Lower leg skin (tissue), 4 donors: ENCODE measurements around the gene PKDCC. TPM values are rescaled to one million over a fixed set of nuclear protein-coding genes. Genes with fewer than 3 reads are reported as not detected.

Experiments
- DNase-seq, 2 donors: peaks; one replicate each; pipeline ENCODE4 v3.0.0-alpha.2; 2019; ENCODE audit warnings: low spot score in 2 of 2
- H3K4me3 ChIP-seq: fragments of 200-600 bp; sonication (generic); 2 replicates; pipeline ENCODE4 v1.5.1; 2017; ENCODE audit warnings: mild to moderate bottlenecking, low read depth; ENCODE audit not compliant: poor library complexity, severe bottlenecking
- POLR2A ChIP-seq, 2 donors: fragments of 450-650 bp; IDR thresholded peaks; one replicate each; pipeline ENCODE4 v1.6.1; 2016 to 2017; ENCODE audit warnings: antibody characterized with exemption in 2 of 2, mild to moderate bottlenecking in 1 of 2, moderate library complexity in 1 of 2
- WGBS, 2 donors: methylation state at CpG; one replicate each; pipeline ENCODE4 v1.1.5; 2018; 5-methylcytosine and 5-hydroxymethylcytosine counted together
- intact Hi-C: fragments of 100-400 bp; cut with DNase I; formaldehyde crosslinking; loops from one replicate; pipeline ENCODE4 v1.15.0; 2023; ENCODE audit warnings: low total_unique reads
- total RNA-seq, 4 donors: library from RNA; depleted of rRNA; stranded (reverse); fragments of >200 nt; gene quantifications; one replicate each; pipeline ENCODE4 v1.1.0, GENCODE V29; 2016
- TF ChIP-seq, protein P1 (sequence below), 3 donors: fragments of 450-650 bp; IDR thresholded peaks; one replicate each; pipeline ENCODE4 v1.5.1; 2016; ENCODE audit warnings: antibody characterized with exemption in 3 of 3, mild to moderate bottlenecking in 3 of 3, moderate library complexity in 2 of 3

The PKDCC gene
- total RNA-seq, 4 donors from 2014 or later: 4.0 to 13.3 (median 6.2) TPM

DNA sequence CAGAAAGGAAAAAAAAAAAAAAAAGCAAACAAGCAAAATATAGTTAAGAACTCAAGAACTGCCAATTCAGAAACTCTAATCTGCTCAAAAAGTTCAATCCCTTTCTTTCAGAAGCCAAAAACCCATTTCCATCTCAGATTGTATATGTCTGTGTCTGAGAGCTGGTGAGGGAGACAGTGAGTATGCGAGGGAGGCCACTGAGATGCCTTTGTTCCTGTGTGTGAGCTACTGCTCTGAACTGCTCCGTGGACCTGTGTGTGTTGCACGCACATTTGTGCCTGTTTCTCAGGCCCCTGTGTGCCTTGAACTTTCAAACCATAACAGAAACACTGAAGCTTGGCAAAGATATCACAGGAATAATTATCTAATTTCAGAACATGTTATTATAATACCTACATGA is 2.5 kb upstream of the PKDCC start:
- 68 to 80% methylated on average over 3 of the region's 3 CpGs for WGBS, 2 donors
- intact Hi-C loops: no loop called here
- no peak for DNase-seq
- H3K4me3 ChIP-seq: no peak overlapping the region
- no peak for TF ChIP-seq POLR2A (IDR thresholded peaks at IDR 0.05)
- TF ChIP-seq, protein P1, sequence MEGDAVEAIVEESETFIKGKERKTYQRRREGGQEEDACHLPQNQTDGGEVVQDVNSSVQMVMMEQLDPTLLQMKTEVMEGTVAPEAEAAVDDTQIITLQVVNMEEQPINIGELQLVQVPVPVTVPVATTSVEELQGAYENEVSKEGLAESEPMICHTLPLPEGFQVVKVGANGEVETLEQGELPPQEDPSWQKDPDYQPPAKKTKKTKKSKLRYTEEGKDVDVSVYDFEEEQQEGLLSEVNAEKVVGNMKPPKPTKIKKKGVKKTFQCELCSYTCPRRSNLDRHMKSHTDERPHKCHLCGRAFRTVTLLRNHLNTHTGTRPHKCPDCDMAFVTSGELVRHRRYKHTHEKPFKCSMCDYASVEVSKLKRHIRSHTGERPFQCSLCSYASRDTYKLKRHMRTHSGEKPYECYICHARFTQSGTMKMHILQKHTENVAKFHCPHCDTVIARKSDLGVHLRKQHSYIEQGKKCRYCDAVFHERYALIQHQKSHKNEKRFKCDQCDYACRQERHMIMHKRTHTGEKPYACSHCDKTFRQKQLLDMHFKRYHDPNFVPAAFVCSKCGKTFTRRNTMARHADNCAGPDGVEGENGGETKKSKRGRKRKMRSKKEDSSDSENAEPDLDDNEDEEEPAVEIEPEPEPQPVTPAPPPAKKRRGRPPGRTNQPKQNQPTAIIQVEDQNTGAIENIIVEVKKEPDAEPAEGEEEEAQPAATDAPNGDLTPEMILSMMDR (IDR thresholded peaks at IDR 0.05): no peak

DNA sequence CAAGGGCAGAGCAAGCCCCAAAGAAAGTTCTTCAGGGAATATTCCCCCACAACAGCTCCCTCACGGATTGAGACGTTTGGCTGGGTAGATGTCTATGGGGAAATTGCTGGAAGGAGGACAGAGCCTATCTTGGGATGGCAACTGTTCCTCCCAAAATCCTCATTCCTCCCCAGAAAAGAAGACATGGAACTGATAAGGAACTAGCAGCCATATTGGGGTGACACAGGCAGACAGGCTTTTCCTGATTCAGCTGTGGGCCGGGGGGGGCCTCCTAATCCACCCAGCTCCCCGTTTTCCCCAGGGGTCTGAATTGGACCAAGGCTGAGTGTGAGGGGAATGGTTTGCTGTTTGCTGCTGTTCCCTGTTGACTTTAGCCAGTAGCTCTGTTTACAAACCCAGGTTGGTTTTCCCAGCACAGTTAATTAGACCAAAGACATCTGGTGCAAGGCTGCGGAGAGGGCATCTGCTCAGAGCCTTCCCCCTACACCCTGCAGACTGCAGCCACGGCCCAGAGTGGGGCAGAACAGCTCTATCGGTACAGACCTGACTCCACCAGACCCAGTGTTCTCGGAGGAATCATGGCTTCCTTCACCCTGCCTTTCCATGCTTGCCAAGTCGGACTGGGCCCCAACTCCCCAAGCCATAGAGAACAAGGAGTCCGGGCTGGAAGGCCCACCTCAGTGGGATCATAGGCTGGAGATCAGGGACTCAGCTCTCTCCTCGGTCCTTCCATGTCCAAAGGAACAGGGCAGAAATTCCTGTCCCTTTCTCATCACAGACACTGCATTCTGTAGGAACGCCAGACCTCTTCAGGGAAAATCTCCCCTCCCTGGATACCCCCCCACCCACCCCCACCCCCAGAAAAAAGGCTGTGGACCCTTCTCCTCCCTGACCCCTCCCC is 1.7 kb upstream of the PKDCC start:
- no peak for DNase-seq
- intact Hi-C loops: no loop called here
- H3K4me3 ChIP-seq: no peak overlapping the region
- no peak for TF ChIP-seq POLR2A (IDR thresholded peaks at IDR 0.05)
- TF ChIP-seq, protein P1 (IDR thresholded peaks at IDR 0.05): no peak
- 65 to 69% methylated on average over 12 of the region's 12 CpGs for WGBS, 2 donors

DNA sequence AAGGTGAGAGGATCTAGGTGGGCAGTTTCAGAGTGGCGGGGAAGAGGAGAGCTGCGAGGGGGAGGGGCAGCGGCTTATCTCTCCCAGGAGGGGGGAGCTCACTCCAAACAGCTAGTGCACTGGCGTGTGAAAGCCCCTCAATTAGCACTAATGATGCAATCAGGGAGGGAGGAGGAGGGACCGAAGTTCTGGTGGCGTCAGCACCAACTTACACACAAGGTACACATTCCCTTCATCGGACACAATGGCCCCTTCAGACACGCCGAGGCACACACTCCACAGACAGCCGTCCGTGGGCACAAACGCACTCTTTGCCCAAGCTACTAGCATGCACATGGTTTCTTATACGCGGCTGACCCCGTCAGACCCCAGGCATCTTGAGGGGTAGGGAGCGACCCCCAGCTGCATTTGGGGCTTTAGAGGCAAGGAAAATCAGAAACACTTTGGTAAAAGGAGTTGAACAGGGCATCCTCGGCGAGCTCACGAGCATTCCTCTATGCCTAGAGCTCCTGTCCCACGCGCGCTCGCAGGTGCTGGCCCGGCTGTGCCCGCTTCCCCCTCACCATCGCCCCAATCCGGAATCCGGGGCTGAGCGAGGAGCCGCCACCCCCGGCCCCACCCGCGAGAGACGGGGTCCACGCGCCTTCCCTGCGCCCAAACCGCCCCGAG is 868 bp upstream of the PKDCC start:
- no peak for DNase-seq
- intact Hi-C loops: no loop called here
- 7 to 15% methylated on average over 34 to 39 of the region's 39 CpGs for WGBS, 2 donors
- peak overlapping the region; percentile 27 for H3K4me3 ChIP-seq
- TF ChIP-seq, protein P1 (IDR thresholded peaks at IDR 0.05): peak in 1 of 3 donors; percentile 35
- TF ChIP-seq POLR2A (IDR thresholded peaks at IDR 0.05): no peak

DNA sequence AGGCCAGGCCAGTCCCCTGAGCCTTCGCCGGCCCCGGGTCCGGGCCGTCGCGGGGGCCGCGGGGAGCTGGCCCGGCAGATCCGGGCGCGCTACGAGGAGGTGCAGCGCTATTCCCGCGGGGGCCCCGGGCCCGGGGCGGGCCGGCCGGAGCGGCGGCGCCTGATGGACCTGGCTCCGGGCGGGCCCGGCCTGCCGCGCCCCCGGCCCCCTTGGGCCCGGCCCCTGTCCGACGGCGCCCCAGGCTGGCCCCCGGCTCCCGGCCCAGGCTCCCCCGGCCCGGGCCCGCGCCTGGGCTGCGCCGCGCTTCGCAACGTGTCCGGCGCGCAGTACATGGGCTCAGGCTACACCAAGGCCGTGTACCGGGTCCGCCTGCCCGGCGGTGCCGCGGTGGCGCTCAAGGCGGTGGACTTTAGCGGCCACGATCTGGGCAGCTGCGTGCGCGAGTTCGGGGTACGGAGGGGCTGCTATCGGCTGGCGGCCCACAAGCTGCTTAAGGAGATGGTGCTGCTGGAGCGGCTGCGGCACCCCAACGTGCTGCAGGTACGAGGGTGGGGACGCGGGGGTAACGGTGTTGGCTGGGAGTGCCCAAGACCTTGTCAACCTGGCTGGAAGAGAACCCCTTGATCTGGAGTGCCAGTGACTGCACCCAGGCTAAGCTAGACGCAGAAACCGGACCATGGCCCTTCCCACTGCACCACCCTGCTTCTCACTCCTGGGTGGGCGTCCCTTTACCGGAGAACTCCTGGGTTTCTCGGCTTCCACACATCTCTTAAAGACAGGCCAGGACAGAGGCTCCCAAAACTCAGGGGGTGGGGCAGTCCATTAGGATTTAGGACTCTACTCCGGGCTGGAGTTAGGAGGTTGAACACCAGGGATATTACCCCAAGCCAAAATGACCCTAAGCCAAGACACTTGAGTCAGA is 739 bp downstream of the PKDCC start:
- WGBS, 2 donors: 16 to 40% methylated on average over 4 to 33 of the region's 80 CpGs
- TF ChIP-seq POLR2A (IDR thresholded peaks at IDR 0.05): no peak
- TF ChIP-seq, protein P1 (IDR thresholded peaks at IDR 0.05): no peak
- no peak for DNase-seq
- peak overlapping the region; percentile 45 for H3K4me3 ChIP-seq
- intact Hi-C loops: no loop called here

DNA sequence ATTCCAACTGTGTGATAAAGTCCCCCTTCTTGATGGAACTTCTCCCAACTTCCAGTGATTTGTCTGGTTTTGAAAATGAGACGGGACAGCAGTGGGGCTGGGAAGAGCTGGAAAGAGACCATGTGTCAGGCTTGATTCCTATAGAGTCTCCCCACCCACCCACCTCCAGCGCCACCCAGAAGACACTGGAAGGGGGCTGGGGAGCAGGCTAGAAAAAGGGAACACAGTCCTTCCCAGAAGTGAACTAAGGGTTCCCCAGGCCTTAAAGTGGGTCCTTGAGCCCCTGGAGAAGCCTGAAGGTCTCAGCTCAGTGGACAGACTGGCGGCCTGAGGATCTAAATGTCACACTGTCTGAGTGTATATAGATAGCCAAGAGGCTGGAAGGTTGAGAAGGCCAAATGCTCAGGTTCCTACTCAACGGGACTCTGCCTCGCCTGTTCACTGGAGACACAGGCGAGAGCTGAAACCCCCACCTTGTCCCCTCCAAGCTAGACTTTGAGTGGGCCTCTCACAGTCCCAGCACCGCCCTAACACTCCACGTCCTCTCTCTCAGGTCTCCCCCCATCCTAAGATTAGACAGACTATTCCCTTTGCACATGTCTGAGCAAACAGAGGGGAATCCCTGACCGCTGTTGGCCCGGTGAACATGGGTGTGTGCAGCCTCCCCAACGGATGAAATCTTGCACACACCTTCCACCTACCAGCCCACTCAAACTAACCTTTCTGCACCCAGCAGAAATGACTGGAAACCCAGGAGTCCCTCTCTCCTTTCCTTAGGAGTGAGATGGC is 1.6 kb downstream of the PKDCC start:
- H3K4me3 ChIP-seq: peak overlapping the region; percentile 45
- no peak for DNase-seq
- intact Hi-C loops: no loop called here
- 50 to 70% methylated on average over 11 of the region's 11 CpGs for WGBS, 2 donors
- TF ChIP-seq POLR2A (IDR thresholded peaks at IDR 0.05): no peak
- TF ChIP-seq, protein P1 (IDR thresholded peaks at IDR 0.05): no peak
